Activated T-cell treated with anti-CD3 and anti-CD28 coated beads, Interleukin-2, amount 50 U/mL, for 4 hours (primary cell): Measurements from ENCODE around the gene SYPL1. TPM values are rescaled to one million over a fixed set of nuclear protein-coding genes. Genes with fewer than 3 reads are reported as not detected.

Source experiments
- ATAC-seq, 2 donors: fragments of 200-7000 bp; cut with Tn5 transposase; one replicate each; pipeline ENCODE4 v1.10.0; 2021
- DNase-seq: peaks from one replicate; pipeline ENCODE4 v3.0.0-alpha.2; 2020
- H3K27me3 Mint-ChIP-seq: one replicate; pipeline ENCODE4 v1.8.0; 2021; ENCODE audit warnings: low read depth, mixed read lengths
- H3K36me3 Mint-ChIP-seq: one replicate; pipeline ENCODE4 v1.8.0; 2022; ENCODE audit warnings: mixed read lengths; ENCODE audit not compliant: insufficient read depth
- H3K4me1 Mint-ChIP-seq: one replicate; pipeline ENCODE4 v1.8.0; 2021; ENCODE audit warnings: low read depth, mixed read lengths
- H3K4me3 Mint-ChIP-seq: one replicate; pipeline ENCODE4 v1.8.0; 2021; ENCODE audit warnings: mild to moderate bottlenecking, moderate library complexity, mixed read lengths
- H3K9me3 Mint-ChIP-seq: one replicate; pipeline ENCODE4 v1.8.0; 2021; ENCODE audit warnings: mixed read lengths
- total RNA-seq, 3 donors: library from RNA; stranded (reverse); gene quantifications; one replicate each; pipeline ENCODE4 v1.2.1, GENCODE V29; 2021

The SYPL1 gene
- total RNA-seq, 3 donors from 2014 or later, result 20.0 to 24.1 (median 21.5) TPM

DNA sequence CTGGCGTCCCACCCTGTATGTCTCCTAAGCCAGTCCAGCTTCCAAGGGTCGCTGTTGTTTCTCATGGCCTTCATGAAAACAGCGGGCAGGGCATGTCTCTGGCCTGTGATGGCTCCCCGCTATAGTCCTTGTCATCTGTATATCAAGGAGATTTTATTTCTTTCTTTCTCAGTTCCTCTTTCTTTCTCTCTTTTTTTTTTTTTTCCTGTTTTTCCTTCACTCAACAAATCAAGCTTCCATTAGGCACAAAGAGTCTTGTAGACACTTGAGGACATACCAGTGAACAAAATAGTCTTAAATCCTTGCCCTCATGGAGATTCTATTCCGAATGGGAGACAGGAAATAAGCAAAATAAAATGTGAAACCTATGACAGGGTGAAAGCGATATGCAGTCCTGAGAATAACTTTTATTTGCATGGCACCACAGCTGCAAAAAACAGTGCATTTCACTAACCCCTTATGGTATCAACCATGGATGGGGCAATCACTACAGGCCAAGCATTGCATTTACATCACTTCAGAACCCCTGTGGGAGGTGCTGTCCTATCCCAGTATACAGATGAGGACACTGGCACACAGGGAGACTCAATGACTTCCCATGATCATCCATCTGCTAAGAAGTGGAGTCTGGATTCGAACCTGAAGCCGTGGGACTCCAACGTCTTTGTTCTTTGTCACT, 50.7 kb downstream of the SYPL1 start:
- H3K27me3 Mint-ChIP-seq, result no peaks in the 10 kb centered on the region
- H3K36me3 Mint-ChIP-seq, result no peaks in the 10 kb centered on the region
- no peak overlapping the region for H3K4me3 Mint-ChIP-seq
- no peaks in the 10 kb centered on the region for H3K9me3 Mint-ChIP-seq
- ATAC-seq (no peak), DNase-seq (no peak)
- peaks cover 38% of the 10 kb centered on the region for H3K4me1 Mint-ChIP-seq

DNA sequence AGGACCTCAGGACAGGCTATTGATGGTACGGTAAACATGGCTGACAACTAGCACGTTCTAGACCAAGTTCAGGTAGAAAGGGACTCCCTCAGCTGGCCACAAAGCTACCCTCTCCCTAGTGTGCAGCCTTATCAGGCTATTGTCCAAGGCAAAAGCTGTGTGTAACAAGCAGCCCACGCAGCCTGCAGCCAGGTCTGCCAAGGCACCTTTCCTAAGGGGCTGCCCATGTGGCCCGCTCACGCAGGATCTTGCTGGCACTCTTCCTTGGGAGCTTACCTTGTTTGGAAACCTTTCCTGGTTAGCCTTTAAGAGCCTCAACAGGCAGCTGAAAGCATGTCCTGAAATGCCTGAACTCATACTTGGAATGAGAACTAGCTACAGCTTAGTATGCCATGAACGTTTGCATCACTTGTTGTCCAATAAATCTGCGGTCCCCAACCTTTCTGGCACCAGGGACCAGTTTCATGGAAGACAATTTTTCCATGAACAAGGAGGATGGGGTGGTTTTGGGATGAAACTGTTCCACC, 51.7 kb downstream of the SYPL1 start:
- H3K4me1 Mint-ChIP-seq, result peaks cover 38% of the 10 kb centered on the region
- no peak overlapping the region for H3K4me3 Mint-ChIP-seq
- no peak for ATAC-seq
- no peaks in the 10 kb centered on the region for H3K9me3 Mint-ChIP-seq
- DNase-seq, result no peak
- H3K36me3 Mint-ChIP-seq, result no peaks in the 10 kb centered on the region
- no peaks in the 10 kb centered on the region for H3K27me3 Mint-ChIP-seq

DNA sequence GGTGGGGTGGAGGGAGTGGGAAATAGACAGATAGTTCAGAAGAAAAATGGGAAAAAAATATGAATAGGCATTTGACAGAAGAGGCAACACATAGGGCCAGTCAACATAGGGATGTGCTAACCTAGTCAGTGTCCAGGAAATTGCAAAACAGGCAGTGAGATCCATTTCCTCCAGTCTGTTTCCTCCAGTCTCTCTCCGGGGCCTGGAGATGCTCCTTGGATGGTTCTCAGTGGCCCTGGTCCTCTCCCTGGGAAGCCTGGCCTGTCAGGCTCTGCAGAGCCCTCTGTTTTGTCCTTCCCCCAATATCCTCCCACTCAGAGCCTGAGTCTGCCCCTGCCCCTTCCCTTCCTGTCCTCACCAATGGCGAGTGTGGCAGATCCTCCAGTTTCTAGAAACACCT, 52.6 kb downstream of the SYPL1 start:
- H3K4me3 Mint-ChIP-seq, result no peak overlapping the region
- H3K4me1 Mint-ChIP-seq, result peaks cover 38% of the 10 kb centered on the region
- no peaks in the 10 kb centered on the region for H3K36me3 Mint-ChIP-seq
- ATAC-seq (no peak), DNase-seq (no peak)
- H3K27me3 Mint-ChIP-seq, result no peaks in the 10 kb centered on the region
- H3K9me3 Mint-ChIP-seq, result no peaks in the 10 kb centered on the region

DNA sequence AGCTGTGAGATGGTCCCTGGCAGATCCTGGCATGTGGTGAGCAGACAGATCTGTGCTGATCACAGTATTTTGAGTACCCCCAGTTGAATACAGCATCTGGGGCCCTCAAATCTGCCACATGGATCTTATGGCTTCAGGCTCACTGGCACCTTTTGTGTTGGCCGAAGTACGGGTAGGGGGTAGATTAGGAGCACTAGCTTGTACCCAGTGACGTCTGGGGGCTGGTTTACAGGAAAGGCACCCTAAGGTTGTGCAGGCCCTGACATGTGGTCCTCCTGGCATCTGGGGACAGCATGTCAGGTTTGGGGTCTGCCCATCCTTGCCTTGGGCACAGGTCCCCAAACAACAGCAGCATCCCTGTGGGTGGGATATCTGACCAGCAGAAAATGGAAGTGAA, 53.2 kb downstream of the SYPL1 start:
- H3K36me3 Mint-ChIP-seq, result no peaks in the 10 kb centered on the region
- no peak for DNase-seq
- no peak overlapping the region for H3K4me3 Mint-ChIP-seq
- H3K9me3 Mint-ChIP-seq, result no peaks in the 10 kb centered on the region
- H3K27me3 Mint-ChIP-seq, result no peaks in the 10 kb centered on the region
- H3K4me1 Mint-ChIP-seq, result peaks cover 38% of the 10 kb centered on the region
- no peak for ATAC-seq

DNA sequence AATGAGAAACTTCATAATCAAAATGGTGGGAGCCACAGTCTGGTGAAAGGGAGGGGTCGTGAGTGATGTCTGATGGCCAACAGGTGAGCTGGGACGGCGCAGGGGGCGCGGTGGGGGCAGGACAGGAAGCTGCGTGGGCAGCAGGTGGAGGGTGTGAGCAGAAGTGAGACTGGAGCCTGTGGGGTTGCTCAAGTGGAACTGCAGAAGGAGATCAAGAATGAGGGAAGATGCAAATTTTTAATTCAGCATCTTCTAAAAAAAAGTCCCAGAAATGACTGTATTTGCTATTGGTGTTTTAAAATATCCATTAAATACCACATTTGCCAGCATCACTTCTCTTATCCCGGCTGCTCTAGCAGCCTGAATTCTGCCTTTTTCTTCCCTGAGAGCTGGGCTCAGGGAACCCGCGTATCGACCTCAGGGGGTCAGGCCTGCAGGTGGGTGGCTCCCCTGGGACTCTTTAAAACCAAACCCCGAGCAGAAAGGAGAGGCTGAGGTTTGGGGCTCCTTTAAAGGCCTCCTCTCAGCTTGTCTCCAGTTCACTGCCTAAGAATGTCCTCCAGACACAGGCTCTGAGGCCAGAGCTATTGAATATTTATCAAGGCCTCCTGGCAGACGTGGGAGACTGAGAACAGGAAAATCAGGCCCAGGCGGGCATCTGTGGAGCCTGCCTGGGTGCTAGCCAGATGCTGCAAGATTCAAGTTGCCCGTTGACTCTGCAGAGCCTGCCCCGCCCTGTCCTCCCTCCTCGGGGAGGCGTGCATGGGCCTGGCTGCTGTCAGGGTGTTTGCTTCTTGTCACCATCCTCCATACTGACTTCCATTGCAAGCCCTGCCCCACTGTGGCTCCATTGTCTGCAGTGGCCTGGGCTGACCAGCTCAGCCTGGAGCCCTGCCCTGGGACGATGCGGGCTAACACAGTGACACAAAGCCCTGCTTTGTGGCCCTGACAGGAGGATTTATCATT, 53.9 kb downstream of the SYPL1 start:
- Mint-ChIP-seq H3K36me3 (no peaks in the 10 kb centered on the region), H3K9me3 (no peaks in the 10 kb centered on the region), H3K4me3 (no peak overlapping the region), H3K27me3 (no peaks in the 10 kb centered on the region), H3K4me1 (peaks cover 35% of the 10 kb centered on the region)
- DNase-seq, result no peak
- ATAC-seq, result no peak

DNA sequence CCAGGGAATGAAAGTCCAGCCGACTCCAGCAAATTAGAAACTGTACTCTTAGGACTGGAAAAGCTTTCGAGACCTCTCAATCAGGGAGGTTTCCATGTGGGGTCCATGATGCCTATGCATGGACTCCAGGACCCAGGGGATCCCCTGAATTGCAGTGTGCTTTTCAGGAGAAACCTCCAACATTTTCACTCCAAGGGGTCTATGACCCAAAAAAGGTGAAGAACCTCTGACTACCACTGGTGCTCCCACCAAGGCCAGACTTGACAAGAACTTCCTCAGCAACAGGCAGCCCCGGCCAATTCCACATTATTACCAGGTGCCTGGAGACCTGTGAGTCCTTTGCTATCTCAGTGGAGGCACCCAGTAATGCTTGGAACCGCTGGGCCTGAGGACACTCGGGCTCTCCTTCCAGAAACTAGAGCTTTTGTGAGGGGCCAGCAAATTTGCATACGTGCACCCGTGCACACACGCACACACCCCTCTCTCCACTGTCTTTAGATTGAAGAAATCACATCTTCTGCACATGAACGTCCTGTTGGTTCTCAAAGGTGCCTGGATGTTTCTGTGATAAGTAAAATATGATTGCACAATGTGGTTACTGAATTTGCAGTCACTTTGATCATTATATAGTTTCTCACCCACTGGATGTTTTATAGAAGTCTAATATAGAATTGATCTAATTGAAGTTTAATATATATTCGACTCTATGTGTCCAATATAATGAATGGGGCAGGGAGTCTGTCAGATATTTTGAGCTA, 54.7 kb downstream of the SYPL1 start:
- Mint-ChIP-seq H3K4me3 (no peak overlapping the region), H3K9me3 (no peaks in the 10 kb centered on the region), H3K4me1 (peaks cover 29% of the 10 kb centered on the region), H3K27me3 (no peaks in the 10 kb centered on the region), H3K36me3 (no peaks in the 10 kb centered on the region)
- DNase-seq (no peak), ATAC-seq (peak; percentile 12 to 16)

DNA sequence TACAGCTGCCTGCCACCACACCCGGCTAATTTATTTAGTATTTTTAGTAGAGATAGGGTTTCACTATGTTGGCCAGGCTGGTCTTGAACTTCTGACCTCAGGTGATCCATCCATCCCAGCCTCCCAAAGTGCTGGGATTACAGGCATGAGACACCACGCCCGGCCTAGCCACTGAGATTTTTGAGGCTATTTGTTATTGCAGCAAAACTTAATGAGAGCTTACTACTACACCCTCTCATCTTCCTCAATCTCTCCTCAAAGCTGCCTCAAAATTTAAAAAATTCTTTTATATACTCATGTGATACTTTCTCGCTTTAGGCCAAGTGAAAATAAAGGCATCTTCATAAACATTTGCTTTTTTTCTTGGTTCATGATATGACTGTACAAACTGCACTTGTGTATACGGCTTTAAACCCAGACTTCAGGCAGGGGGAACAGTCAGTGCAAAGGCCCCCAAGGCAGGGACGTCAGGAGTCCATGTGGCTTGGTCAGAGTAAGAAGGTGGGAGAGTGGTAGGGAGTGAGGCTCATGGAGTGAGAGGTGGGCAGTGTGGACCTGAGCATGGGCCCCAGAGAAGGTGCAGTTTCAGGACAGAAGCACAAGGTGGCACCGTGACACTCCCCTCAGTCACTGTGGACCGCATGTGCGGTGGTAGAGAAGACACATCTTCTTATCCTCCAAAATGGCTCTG, 55.5 kb downstream of the SYPL1 start:
- Mint-ChIP-seq H3K9me3 (no peaks in the 10 kb centered on the region), H3K4me3 (no peak overlapping the region), H3K4me1 (peaks cover 24% of the 10 kb centered on the region), H3K27me3 (no peaks in the 10 kb centered on the region), H3K36me3 (no peaks in the 10 kb centered on the region)
- ATAC-seq, result peak; percentile 92 to 94
- DNase-seq, result peak; percentile 64

DNA sequence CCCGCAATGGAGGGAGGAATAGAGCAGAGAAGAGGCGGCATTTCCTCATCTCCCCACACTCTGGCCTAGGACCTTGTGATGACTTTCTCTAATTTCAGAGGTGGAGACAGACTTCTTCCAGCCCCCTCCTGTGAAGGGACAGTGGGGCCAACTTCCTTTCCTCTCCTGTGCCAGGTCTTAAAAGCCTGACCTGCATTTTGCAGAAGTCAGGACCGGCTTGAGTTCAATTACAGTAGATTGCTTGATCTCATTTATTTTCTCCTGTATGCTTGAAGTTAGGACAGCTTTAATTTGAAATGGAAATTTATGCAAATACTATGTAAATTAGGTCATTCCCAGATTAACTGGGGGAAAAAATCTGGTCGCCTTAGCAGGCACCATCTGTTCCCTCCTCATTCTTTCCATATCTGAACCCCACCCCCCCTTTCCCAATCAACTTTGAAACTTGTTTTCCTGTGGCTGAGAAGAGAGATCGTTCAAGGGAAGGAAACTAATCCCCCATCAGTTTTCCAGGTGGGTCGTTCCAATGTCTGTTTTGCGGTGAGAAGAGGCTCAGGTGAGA, 57.1 kb downstream of the SYPL1 start:
- Mint-ChIP-seq H3K4me1 (peaks cover 24% of the 10 kb centered on the region), H3K9me3 (no peaks in the 10 kb centered on the region), H3K27me3 (no peaks in the 10 kb centered on the region), H3K36me3 (no peaks in the 10 kb centered on the region), H3K4me3 (no peak overlapping the region)
- no peak for DNase-seq
- no peak for ATAC-seq

DNA sequence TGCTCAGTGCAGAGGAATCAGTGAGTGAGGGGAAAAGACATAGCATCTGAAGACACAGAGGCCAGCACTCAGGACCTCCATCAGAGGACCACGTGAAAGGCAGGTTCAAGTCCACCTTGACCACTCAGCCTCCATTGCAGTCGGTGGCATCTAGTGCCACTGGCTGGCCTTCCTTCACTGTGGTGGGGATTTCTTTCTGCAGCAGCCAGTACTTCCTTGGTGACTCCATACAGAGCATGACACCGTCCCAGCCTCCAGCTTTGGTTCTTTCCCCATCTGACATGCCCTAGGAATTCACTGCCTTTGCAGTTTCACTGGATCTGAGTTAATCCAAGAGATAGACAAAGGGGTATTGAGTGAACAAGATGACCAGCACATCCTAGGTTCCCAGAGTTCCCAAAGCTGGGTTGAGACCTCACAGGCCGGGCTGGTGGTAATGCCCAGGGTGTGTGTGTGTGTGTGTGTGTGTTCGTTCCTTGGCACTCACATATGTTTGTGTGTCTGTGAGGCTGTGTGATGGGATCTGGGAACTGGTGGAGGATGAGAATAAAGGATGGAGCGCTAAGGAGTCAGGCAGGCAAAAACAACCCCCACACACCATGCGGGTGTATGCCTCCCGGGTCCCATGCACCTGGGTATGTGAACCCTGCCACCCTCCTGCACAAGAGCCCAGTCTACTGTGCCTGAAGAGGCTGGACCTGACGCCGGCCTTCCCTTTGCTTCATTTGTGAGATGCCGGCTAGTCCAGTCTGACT, 57.8 kb downstream of the SYPL1 start:
- Mint-ChIP-seq H3K9me3 (no peaks in the 10 kb centered on the region), H3K36me3 (no peaks in the 10 kb centered on the region), H3K4me1 (peaks cover 23% of the 10 kb centered on the region), H3K27me3 (no peaks in the 10 kb centered on the region), H3K4me3 (no peak overlapping the region)
- ATAC-seq, result no peak
- DNase-seq, result no peak

DNA sequence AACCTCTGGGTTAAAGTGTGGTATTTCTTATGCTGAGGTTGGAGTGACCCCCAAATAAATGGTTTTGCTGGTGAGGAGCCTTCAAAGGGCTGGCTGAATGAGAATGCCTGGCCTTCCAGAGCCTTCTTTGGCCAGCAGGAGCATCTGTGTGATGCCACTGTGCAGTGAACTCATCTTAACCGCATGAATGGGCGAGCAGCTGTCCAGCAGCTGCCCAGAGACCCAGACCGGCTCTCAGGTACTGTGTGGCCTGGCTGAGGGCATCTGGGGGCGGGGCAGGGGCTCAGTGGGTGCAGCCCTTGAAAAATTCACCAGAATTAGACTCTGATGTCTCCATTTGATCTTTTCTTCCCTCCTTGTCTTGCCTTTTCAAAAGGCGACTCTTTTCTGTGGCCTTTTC, 59.0 kb downstream of the SYPL1 start:
- no peaks in the 10 kb centered on the region for H3K36me3 Mint-ChIP-seq
- H3K9me3 Mint-ChIP-seq, result no peaks in the 10 kb centered on the region
- ATAC-seq, result no peak
- DNase-seq, result no peak
- H3K4me3 Mint-ChIP-seq, result no peak overlapping the region
- peaks cover 11% of the 10 kb centered on the region for H3K4me1 Mint-ChIP-seq
- no peaks in the 10 kb centered on the region for H3K27me3 Mint-ChIP-seq

DNA sequence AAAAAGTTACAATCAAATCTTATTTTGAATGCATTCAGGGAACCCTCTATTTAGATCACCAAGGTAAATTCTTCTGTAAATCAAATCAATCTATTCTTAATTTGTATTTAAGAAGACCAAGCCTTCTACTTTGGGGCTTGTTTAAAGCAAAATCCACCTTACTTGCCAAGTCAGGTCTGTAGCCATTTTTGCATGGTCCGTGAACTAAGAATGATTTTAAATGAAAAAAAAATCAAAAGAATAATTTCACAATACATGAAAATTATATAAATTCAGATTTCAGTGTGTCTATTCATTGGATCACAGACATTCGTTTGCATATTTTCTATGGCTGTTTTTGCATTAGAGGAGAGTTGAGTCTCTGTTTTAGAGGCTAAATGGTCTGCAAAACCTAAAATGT, 59.4 kb downstream of the SYPL1 start:
- no peaks in the 10 kb centered on the region for H3K36me3 Mint-ChIP-seq
- ATAC-seq (no peak), DNase-seq (no peak)
- no peak overlapping the region for H3K4me3 Mint-ChIP-seq
- H3K4me1 Mint-ChIP-seq, result peaks cover 7% of the 10 kb centered on the region
- H3K9me3 Mint-ChIP-seq, result no peaks in the 10 kb centered on the region
- H3K27me3 Mint-ChIP-seq, result no peaks in the 10 kb centered on the region

DNA sequence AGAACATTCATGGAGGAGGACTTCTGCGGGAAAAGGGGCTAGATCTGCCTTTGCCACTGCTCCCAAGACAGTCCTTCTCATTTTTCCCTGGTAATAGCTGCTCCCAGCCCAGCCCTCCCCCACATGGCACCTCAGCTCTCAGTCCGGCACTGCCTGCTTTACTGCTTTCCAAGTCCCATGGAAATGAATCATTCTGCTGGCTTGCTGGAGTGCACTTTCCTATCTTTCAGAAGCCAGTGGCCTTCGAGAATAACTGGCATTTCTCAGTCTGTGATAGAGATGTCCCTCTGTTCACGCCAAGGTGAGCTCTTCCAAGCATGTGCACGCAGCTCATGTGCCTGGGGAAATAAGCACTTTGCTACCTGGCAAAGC, 61.4 kb downstream of the SYPL1 start:
- no peak for DNase-seq
- Mint-ChIP-seq H3K9me3 (no peaks in the 10 kb centered on the region), H3K4me1 (no peaks in the 10 kb centered on the region), H3K27me3 (no peaks in the 10 kb centered on the region), H3K36me3 (no peaks in the 10 kb centered on the region), H3K4me3 (no peak overlapping the region)
- ATAC-seq, result no peak
